Fibroblast of villous mesenchyme (primary cell): ENCODE results near the gene C1orf198. TPM values are rescaled to one million over a fixed set of nuclear protein-coding genes. Genes with fewer than 3 reads are reported as not detected.

ENCODE experiments used
- DNase-seq: peaks from one replicate; pipeline ENCODE4 v3.0.0-alpha.2; 2010; ENCODE audit warnings: low read depth
- H3K4me3 ChIP-seq: 2 replicates; pipeline ENCODE4 v1.5.1; 2011; ENCODE audit warnings: low read depth, mild to moderate bottlenecking, low read length
- total RNA-seq: library from RNA; depleted of rRNA; stranded (reverse); fragments of >200 nt; gene quantifications from 2 replicates; pipeline ENCODE4 v1.2.3, GENCODE V29; 2012
- TF ChIP-seq, protein P1 (sequence below): IDR thresholded peaks from 2 replicates; pipeline ENCODE4 v1.5.1; 2012; ENCODE audit warnings: low read depth, mild to moderate bottlenecking, low read length; ENCODE audit not compliant: insufficient read depth

C1orf198 gene
- total RNA-seq, 1 donor, result 399 TPM

- TF ChIP-seq, protein P1, sequence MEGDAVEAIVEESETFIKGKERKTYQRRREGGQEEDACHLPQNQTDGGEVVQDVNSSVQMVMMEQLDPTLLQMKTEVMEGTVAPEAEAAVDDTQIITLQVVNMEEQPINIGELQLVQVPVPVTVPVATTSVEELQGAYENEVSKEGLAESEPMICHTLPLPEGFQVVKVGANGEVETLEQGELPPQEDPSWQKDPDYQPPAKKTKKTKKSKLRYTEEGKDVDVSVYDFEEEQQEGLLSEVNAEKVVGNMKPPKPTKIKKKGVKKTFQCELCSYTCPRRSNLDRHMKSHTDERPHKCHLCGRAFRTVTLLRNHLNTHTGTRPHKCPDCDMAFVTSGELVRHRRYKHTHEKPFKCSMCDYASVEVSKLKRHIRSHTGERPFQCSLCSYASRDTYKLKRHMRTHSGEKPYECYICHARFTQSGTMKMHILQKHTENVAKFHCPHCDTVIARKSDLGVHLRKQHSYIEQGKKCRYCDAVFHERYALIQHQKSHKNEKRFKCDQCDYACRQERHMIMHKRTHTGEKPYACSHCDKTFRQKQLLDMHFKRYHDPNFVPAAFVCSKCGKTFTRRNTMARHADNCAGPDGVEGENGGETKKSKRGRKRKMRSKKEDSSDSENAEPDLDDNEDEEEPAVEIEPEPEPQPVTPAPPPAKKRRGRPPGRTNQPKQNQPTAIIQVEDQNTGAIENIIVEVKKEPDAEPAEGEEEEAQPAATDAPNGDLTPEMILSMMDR, result no peak
- no peak for DNase-seq
- H3K4me3 ChIP-seq, result no peak overlapping the region
Measured at GRCh38 chr1:230827801-230828200, 40.5 kb downstream of the C1orf198 start.

DNA sequence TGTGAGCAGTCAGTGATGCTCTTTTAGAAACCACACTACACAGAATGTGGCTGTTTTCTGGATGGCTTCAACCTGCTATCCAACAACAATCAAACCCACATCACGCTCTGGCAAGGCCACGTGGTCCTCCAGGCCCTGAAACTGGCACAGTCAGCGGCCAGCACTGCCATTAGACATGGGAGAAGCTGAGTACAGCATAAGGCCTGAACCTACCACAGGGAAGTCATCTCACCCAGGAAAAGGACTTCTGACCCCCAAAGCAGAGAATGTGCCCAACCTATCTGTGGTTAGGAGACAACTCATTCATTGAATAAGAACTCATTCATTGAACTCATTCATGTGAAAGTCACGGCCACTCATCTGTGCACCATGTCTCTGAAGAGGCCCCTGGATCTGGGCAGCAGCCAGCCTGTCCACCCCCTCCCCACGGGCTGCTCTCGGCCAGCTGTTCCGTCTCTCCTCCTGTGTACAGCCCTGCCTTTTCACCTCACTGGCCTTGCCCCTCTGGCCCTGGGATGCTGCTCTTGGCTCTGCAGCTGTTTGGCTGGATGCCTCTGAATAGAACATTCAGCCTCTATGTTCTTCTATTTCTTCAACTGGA is 41.1 kb downstream of the C1orf198 start:
- DNase-seq, result no peak
- TF ChIP-seq, protein P1, result no peak

GRCh38 chr1:230826166-230826875 is 42.0 kb downstream of the C1orf198 start:
- DNase-seq, result no peak
- no peak overlapping the region for H3K4me3 ChIP-seq
- TF ChIP-seq, protein P1, result no peak

More for the DNA sequence above, 41.1 kb downstream of the C1orf198 start:
- H3K4me3 ChIP-seq, result no peak overlapping the region

- H3K4me3 ChIP-seq, result no peak overlapping the region
- no peak for DNase-seq
Measured at GRCh38 chr1:230825761-230826160, 42.6 kb downstream of the C1orf198 start.

GRCh38 chr1:230824919-230825721 is 43.2 kb downstream of the C1orf198 start:
- no peak overlapping the region for H3K4me3 ChIP-seq
- TF ChIP-seq, protein P1, result no peak
- DNase-seq, result peak; percentile 74

More at GRCh38 chr1:230825761-230826160, 42.6 kb downstream of the C1orf198 start:
- TF ChIP-seq, protein P1, result no peak

DNA sequence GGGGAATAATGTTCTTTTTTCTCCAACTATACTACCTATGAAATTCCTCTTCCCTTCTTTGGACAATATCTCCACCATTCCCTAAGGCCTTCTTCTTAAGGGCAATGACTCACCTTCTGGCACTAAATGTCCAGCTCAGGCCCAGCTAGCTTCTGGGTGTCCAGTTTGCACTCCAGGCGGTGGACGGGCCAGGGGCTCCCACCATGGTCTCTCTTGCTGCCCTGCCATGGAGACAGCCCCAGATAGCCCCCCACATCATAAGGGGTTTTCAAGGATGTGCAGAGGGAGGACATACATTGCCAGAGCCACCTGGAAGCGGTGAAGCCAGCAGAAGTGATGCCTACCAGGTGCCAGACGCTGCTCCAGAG is 43.8 kb downstream of the C1orf198 start:
- H3K4me3 ChIP-seq, result no peak overlapping the region
- TF ChIP-seq, protein P1, result no peak
- DNase-seq, result no peak
